Fibroblast of mammary gland (primary cell): ENCODE measurements around the gene ZDHHC14.

ENCODE experiments used
- DNase-seq: peaks from one replicate; pipeline ENCODE4 v3.0.0-alpha.2; 2010; ENCODE audit warnings: low read depth
- H3K4me3 ChIP-seq: 2 replicates; pipeline ENCODE4 v1.5.1; 2011; ENCODE audit warnings: low read depth, mild to moderate bottlenecking, low read length, moderate library complexity; ENCODE audit not compliant: control insufficient read depth
- CTCF ChIP-seq: conservative IDR thresholded peaks from 2 replicates; pipeline ENCODE4 v1.5.1; 2011; ENCODE audit warnings: low read depth, low read length, inconsistent platforms; ENCODE audit not compliant: control insufficient read depth, insufficient read depth

ZDHHC14 gene

DNA sequence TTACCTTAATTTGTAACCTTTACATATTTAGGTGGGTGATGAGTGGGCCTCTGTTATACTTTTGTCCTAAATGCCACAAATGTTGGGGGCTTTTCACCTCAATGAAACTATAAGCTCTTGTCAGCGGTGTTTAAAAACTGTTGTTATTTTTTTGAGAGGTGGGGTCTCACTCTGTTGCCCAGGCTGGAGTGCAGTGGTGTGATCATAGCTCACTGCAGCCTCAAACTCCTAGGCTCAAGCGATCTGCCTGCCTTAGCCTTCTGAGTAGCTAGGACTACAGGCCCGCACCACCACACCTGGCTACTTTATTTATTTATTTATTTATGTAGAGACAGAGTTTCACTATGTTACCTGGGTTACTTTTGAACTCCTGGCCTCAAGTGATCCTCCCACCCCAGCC is 66.7 kb downstream of the ZDHHC14 start:
- H3K4me3 ChIP-seq, result no peak overlapping the region
- DNase-seq, result no peak
- TF ChIP-seq CTCF, result no peak

- no peak for DNase-seq
- TF ChIP-seq CTCF, result no peak
- H3K4me3 ChIP-seq, result no peak overlapping the region
Observed at GRCh38 chr6:157449610-157450009, 68.6 kb downstream of the ZDHHC14 start.

- no peak for DNase-seq
- H3K4me3 ChIP-seq, result no peak overlapping the region
- no peak for TF ChIP-seq CTCF
Observed at GRCh38 chr6:157450931-157451742, 70.1 kb downstream of the ZDHHC14 start.

DNA sequence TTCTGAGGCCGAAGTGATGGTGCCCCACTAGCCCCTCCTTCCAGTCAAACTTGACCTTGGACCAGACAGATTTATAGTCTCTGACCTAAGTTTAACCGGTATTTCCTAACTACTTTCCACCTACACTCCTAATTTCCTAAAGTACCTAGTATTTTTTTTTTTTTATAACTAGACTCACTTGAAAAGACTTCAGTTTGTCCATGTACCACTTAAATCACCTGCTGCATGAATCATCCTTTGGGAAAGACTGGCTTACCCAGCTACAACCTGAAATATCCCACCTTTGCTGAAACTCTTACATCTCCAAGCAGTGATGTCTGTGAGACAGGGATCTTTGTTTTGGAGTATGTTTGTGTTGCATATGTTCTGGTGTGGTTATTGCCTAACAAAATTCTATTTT is 71.1 kb downstream of the ZDHHC14 start:
- TF ChIP-seq CTCF, result no peak
- DNase-seq, result no peak
- no peak overlapping the region for H3K4me3 ChIP-seq

- DNase-seq, result no peak
- TF ChIP-seq CTCF, result no peak
- no peak overlapping the region for H3K4me3 ChIP-seq
Observed at GRCh38 chr6:157453131-157453530, 72.1 kb downstream of the ZDHHC14 start.

DNA sequence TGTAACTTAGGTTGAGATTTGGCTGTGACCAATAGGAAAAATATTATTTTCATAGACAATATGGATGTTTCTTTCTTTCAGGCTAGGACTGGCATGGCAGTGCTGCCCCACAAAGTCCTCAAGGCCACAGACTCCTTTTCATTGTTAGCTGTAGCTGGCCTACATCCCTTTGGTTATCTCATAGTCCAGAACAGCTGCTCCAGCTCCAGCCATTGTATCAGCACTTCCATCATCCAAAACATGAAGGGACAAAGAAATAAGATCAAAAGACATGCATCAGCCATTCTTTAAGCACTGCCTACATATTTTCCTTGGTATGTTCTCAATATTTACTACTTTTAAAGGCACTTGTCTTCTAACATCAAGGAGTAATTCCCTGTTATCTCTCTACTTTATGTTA is 73.0 kb downstream of the ZDHHC14 start:
- no peak for TF ChIP-seq CTCF
- H3K4me3 ChIP-seq, result no peak overlapping the region
- DNase-seq, result no peak
